Measurements from ENCODE around the gene WDR77. TPM values are rescaled to one million over a fixed set of nuclear protein-coding genes. Genes with fewer than 3 reads are reported as not detected.

Gene WDR77
- total RNA-seq, 4 donors from 2014 or later: 8.8 to 18.5 (median 12.7) TPM

GRCh38 chr1:111392042-111392441 lies 57.0 kb downstream of the WDR77 start:
- DNase-seq (ENCODE audit: low spot score in 2 of 2): no peak
- TF ChIP-seq CTCF (IDR thresholded peaks at IDR 0.05) (no peak), POLR2A (IDR thresholded peaks at IDR 0.05) (no peak)
- intact Hi-C loops (cut with DNase I; ENCODE audit: low total_unique reads): no loop called here
- 91% methylated on average over 1 of the region's 1 CpG for WGBS, 2 donors
- no peak overlapping the region for H3K4me3 ChIP-seq (ENCODE audit: low read depth, poor library complexity, severe bottlenecking)

Other genes starting within 250 kb of the WDR77 start
- gene DENND2D, start 248.6 kb downstream of the WDR77 start, total RNA-seq: 10 to 100 TPM; 26.7 to 48.9 (median 33.6) TPM
- gene CHI3L2, start 221.5 kb downstream of the WDR77 start, total RNA-seq: 10 to 100 TPM in 1 of 4 donors, 1 to 10 TPM in 2, not detected in 1; 2.2 to 15.8 (median 5.5) TPM
- not detected for gene CHIA, start 158.4 kb downstream of the WDR77 start, total RNA-seq
- gene OVGP1, start 21.5 kb downstream of the WDR77 start, total RNA-seq: 1 to 10 TPM; 1.6 to 7.1 (median 4.9) TPM
- 100 to 1,000 TPM; 113 to 219 (median 153) TPM for gene ATP5PB, start 208 bp upstream of the WDR77 start, total RNA-seq
- gene C1orf162, start 24.7 kb upstream of the WDR77 start, total RNA-seq: 10 to 100 TPM in 3 of 4 donors, 1 to 10 TPM in 1; 2.4 to 15.3 (median 12.3) TPM
- gene ADORA3, start 54.4 kb upstream of the WDR77 start, total RNA-seq: 1 to 10 TPM in 3 of 4 donors, under 1 TPM in 1; 0.91 to 2.1 (median 1.8) TPM
- 1 to 10 TPM in 1 of 4 donors, under 1 TPM in 2, not detected in 1; 0.54 to 1.2 (median 0.68) TPM for gene TMIGD3, start 54.4 kb upstream of the WDR77 start, total RNA-seq
- 10 to 100 TPM; 25.5 to 33.8 (median 31.0) TPM for gene RAP1A, start 170.5 kb upstream of the WDR77 start, total RNA-seq

All from lower leg skin (tissue), 4 donors.